Astrocyte of the spinal cord (primary cell): Measurements from ENCODE around the gene SLC24A5.

Experiments
- DNase-seq: peaks from one replicate; pipeline ENCODE4 v3.0.0; 2011; ENCODE audit warnings: low read depth, low spot score
- H3K4me3 ChIP-seq: 2 replicates; pipeline ENCODE4 v1.5.1; 2011; ENCODE audit warnings: low read depth, mild to moderate bottlenecking, low read length, moderate library complexity
- CTCF ChIP-seq: IDR thresholded peaks from 2 replicates; pipeline ENCODE4 v1.5.1; 2012; ENCODE audit warnings: low read depth, mild to moderate bottlenecking, low read length, inconsistent platforms
- in situ Hi-C: cut with HindIII; loops from 2 replicates; pipeline ENCODE4 v1.10.0; 2017; ENCODE audit warnings: low sequenced_read_pairs

The SLC24A5 gene

GRCh38 chr15:48149858-48150257, 29.1 kb downstream of the SLC24A5 start:
- in situ Hi-C loops, result no loop called here
- no peak for TF ChIP-seq CTCF
- DNase-seq, result peak; percentile 67
- H3K4me3 ChIP-seq, result no peak overlapping the region

- DNase-seq, result no peak
- no peak overlapping the region for H3K4me3 ChIP-seq
- TF ChIP-seq CTCF, result no peak
- in situ Hi-C loops, result no loop called here
Measured at GRCh38 chr15:48153526-48153925, 32.7 kb downstream of the SLC24A5 start.

- in situ Hi-C loops, result no loop called here
Measured at GRCh38 chr15:48168616-48169015, 47.8 kb downstream of the SLC24A5 start.

GRCh38 chr15:48170981-48171380, 50.2 kb downstream of the SLC24A5 start:
- in situ Hi-C loops, result no loop called here
- H3K4me3 ChIP-seq, result no peak overlapping the region
- no peak for TF ChIP-seq CTCF
- no peak for DNase-seq

More at GRCh38 chr15:48168616-48169015, 47.8 kb downstream of the SLC24A5 start:
- no peak overlapping the region for H3K4me3 ChIP-seq
- no peak for TF ChIP-seq CTCF
- no peak for DNase-seq

GRCh38 chr15:48175126-48175525, 54.3 kb downstream of the SLC24A5 start:
- H3K4me3 ChIP-seq, result no peak overlapping the region
- no peak for TF ChIP-seq CTCF
- in situ Hi-C loops, result no loop called here
- DNase-seq, result no peak

GRCh38 chr15:48176112-48176511, 55.3 kb downstream of the SLC24A5 start:
- H3K4me3 ChIP-seq, result no peak overlapping the region
- no peak for TF ChIP-seq CTCF
- peak; percentile 17 for DNase-seq
- in situ Hi-C loops, result no loop called here

- peak overlapping the region; percentile 58 for H3K4me3 ChIP-seq
- in situ Hi-C loops, result no loop called here
- no peak for DNase-seq
- TF ChIP-seq CTCF, result no peak
Measured at GRCh38 chr15:48176957-48177356, 56.2 kb downstream of the SLC24A5 start.
